Measurements from ENCODE around the gene MLYCD.

GRCh38 chr16:83926726-83927397, 27.9 kb downstream of the MLYCD start:
- TF ChIP-seq CTCF (IDR thresholded peaks at IDR 0.05) (peak; percentile 60 to 97 (median 86)), POLR2A (IDR thresholded peaks at IDR 0.05) (no peak)
